ENCODE data around the gene GNAT1.
A peak's percentile ranks its signal among the peaks of the same experiment; 100 is the strongest.

GNAT1 gene

GRCh38 chr3:50243543-50243895, 52.1 kb downstream of the GNAT1 start:
- DNase-seq = no peak

DNA sequence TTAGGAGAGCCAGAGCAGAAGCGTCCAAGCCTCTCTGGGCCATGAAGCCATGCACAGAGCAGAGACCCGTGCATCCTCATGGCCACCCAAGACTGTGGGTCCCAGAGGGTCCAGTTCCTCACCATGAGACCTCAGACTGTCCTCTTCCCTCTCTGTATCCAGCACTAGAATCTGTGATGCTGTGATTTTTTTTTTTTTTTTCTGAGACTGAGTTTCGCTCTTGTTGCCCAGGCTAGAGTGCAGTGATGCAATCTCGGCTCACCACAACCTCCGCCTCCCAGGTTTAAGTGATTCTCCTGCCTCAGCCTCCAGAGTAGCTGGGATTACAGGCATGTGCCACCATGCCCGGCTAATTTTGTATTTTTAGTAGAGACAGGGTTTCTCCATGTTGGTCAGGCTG, 53.4 kb downstream of the GNAT1 start:
- DNase-seq = peak; percentile 30

GRCh38 chr3:50245251-50245745, 53.9 kb downstream of the GNAT1 start:
- DNase-seq = no peak

DNA sequence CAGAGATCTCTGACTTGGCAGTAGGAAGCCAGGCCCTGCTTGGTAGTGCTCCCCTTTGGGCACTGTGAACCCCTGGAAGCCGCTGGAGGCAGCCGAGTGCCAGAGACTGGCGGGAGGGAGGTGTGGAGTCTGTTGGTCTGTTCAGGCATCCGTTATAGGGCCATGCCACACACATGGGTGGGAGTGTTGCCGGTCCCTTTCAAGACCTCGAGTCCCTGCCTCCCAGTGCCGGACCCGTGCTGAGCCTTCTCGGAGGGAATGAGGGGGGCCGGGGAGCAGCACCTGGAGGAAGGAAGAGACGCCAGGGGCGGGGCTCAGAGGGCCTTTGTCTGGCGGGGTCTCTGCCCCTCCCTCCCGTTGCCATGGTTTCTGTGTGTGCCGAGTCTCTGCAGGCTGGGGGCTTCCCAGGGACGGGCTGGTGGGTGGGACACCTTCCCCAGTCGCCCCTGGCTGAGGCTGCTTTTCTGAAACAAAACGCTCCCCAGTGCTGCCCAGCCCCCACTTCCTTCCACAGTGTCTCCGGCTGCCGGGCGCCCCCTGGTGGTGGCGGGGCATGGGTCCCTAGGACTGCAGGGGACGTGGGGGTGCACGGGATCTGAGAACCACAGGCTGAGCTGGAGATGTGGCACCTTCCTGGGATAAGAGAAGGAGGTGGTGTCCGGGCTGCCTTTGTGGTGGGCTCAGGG, 54.6 kb downstream of the GNAT1 start:
- DNase-seq = peak; percentile 88

- DNase-seq = peak; percentile 78
These were observed 55.1 kb downstream of the GNAT1 start for GRCh38 chr3:50246517-50246954.

All from CD4-positive, alpha-beta T cell treated with Interferon gamma for 1 hour (primary cell).